Dedifferentiated amniotic fluid mesenchymal stem cell (primary cell): Measurements from ENCODE around the gene CNTNAP1.
"Not testable (repeated sequence)": the region's sequence is repeated elsewhere in the genome, so short reads cannot be mapped to it uniquely, and the experiment has no call there.

Source experiments
- DNase-seq: peaks from one replicate; pipeline ENCODE4 v3.0.0-alpha.2; 2016; ENCODE audit errors: extremely low spot score

The CNTNAP1 gene

DNA sequence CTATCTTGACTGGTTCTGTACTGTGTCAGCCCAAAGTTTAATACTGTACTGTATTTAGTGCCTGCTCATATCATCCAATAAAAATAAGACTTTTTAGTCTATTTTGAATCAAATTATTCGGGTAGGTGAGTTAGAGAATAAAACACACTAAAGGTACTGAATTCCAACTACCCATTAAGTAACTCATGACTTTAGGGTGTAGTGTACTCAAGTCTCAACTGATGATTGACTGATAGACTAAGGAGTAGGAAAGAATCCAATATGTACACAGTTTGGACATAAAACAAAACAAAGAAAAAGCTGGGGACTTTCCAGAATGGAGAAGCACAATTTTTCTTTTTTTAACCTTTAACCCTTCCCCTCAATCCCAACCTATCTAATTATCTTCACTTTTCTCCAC is 58.4 kb downstream of the CNTNAP1 start:
- DNase-seq = no peak

DNA sequence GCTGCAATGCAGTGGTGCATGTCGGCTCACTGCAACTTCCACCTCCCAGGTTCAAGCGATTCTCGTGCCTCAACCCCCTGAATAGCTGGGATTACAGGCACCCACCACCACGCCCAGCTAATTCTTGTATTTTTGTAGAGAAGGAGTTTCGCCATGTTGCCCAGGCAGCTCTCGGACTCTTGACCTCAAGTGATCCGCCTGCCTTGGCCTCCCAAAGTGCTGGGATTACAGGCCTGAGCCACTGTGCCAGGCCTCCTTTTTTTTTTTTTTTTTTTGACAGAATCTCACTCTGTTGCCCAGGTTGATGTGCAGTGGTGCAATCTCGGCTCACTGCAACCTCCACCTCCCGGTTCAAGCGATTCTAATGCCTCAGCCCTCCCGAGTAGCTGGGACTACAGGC is 60.6 kb downstream of the CNTNAP1 start:
- DNase-seq = not testable (repeated sequence)

DNA sequence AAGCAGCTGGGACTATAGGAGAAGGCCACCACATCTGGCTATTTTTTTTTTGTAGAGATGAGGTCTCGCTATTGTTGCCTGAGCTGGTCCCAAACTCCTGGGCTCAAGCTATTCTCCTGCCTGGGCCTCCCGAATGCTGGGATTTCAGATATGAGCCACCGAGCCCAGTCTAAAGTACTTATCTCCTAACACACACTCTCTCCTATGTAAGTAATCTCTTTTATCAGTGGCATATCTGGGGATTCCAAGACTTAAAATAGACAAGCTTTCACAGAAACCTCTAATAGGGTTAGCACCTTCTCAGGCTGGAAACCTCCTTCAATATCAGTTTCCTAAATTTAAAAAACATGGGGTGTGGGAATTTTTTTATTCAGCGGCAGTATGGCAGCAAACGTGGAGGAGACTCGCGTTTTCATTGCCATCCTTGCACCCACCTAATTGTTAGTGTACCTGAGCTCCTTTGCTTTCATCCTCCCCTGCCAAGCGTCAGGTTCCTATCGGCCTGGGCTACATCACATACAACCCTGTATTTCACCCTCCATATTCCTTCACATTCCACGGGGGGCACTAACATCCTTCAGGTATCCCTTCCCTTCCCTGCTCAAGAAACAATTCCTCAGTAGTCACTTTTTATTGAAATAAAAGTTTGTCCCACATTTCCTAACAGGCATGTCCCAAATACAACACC is 61.4 kb downstream of the CNTNAP1 start:
- DNase-seq = no peak

GRCh38 chr17:42744283-42744805 is 62.0 kb downstream of the CNTNAP1 start:
- no peak for DNase-seq

GRCh38 chr17:42744806-42745617 is 62.7 kb downstream of the CNTNAP1 start, which contains the start of gene EZH1:
Gene EZH1, minus strand, starts transcription at chr17:42745040. Its CDS starts 16,099 bp downstream, at chr17:42728941.
- peak; percentile 78 for DNase-seq

GRCh38 chr17:42748202-42748907 is 66.0 kb downstream of the CNTNAP1 start:
- DNase-seq = no peak

DNA sequence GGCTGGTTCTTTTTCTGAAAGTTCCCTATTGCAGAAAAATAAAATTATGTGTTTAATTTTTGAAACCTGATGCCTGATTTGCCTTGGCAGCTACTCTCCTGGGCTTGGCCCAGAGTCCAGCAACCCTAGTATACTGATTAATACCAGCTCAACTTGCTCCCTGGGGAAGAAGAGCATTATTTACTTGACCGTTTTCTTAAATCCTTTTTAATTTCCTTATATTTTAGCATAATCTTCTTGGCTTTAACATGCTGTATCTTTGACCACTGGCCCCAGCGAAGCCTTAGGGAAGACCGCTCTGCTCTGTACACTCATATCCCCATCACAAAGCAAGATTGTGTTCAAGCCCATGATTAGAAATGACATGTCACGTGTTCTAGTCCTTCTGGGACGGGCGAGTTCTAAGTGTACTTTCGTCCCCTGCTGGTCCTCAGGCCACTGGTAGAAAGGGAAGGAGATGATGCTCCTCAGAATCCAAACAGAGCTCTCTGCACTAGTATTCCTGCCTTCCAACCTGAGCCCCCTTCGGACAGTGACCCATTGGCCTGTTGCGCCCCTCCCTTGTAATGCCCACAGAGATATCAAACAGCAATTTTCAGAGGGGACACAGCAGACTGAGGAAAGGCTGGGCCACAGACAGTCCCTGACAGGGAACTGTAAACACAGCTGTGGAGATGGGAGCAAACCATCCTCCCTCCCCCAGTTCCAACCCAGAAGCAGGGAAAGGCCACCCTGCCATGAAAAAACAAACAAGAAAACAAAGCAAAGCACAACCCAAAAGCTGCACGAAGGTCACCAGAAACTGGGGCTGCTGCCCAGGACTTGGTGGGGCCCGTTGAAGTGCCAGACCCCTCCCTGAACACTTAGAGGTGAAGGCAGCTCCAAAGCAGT is 66.8 kb downstream of the CNTNAP1 start:
- no peak for DNase-seq
